HUES6 (cell line): ENCODE results near the gene GAK.

Experiments used
- H3K27ac ChIP-seq: 2 replicates; pipeline ENCODE4 v1.7.0; 2013; ENCODE audit warnings: low read depth, mild to moderate bottlenecking, low read length, inconsistent platforms
- H3K27me3 ChIP-seq: 2 replicates; pipeline ENCODE4 v1.6.1; 2013; ENCODE audit warnings: low read length; ENCODE audit not compliant: control insufficient read depth, insufficient read depth
- H3K36me3 ChIP-seq: 2 replicates; pipeline ENCODE4 v1.6.1; 2013; ENCODE audit warnings: low read length; ENCODE audit not compliant: control insufficient read depth, insufficient read depth
- H3K4me1 ChIP-seq: 2 replicates; pipeline ENCODE4 v1.6.1; 2013; ENCODE audit warnings: low read length; ENCODE audit not compliant: control insufficient read depth, insufficient read depth
- H3K4me3 ChIP-seq: 2 replicates; pipeline ENCODE4 v1.5.1; 2013; ENCODE audit warnings: low read depth, low read length
- H3K9ac ChIP-seq: one replicate; pipeline ENCODE4 v1.6.1; 2013; ENCODE audit warnings: mild to moderate bottlenecking, low read length
- H3K9me3 ChIP-seq: 2 replicates; pipeline ENCODE4 v1.6.1; 2013; ENCODE audit warnings: low read depth, low read length; ENCODE audit not compliant: control insufficient read depth, insufficient read depth

GAK gene

DNA sequence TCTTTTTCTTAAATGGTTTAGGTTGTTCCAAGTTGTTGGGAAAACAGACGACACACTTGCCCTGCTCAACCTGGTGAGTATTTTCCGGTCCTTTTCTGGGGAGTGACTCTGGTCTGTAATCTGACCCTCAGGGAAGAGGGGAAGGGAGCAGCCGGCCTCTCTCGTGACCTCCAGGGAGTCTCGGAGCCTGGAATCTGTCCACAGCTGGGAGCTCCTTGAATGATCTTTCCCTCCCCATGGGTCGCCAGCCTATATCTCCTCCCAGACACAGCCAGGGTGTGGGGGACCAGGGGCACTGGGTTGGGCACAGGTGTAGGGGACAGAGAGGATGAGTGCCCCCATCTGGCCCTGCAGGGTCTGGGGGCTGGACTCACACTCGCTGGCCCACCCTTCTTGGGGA, 19.1 kb upstream of the GAK start:
- no peak overlapping the region for H3K9ac ChIP-seq
- H3K4me1 ChIP-seq, result peaks cover 8% of the 10 kb centered on the region; the same call in 1 of the 2 replicates
- H3K27me3 ChIP-seq, result peaks cover 13% of the 10 kb centered on the region; the same call in 1 of the 2 replicates
- H3K4me3 ChIP-seq, result no peak overlapping the region
- no peaks in the 10 kb centered on the region for H3K36me3 ChIP-seq
- no peak overlapping the region for H3K27ac ChIP-seq
- no peaks in the 10 kb centered on the region for H3K9me3 ChIP-seq

DNA sequence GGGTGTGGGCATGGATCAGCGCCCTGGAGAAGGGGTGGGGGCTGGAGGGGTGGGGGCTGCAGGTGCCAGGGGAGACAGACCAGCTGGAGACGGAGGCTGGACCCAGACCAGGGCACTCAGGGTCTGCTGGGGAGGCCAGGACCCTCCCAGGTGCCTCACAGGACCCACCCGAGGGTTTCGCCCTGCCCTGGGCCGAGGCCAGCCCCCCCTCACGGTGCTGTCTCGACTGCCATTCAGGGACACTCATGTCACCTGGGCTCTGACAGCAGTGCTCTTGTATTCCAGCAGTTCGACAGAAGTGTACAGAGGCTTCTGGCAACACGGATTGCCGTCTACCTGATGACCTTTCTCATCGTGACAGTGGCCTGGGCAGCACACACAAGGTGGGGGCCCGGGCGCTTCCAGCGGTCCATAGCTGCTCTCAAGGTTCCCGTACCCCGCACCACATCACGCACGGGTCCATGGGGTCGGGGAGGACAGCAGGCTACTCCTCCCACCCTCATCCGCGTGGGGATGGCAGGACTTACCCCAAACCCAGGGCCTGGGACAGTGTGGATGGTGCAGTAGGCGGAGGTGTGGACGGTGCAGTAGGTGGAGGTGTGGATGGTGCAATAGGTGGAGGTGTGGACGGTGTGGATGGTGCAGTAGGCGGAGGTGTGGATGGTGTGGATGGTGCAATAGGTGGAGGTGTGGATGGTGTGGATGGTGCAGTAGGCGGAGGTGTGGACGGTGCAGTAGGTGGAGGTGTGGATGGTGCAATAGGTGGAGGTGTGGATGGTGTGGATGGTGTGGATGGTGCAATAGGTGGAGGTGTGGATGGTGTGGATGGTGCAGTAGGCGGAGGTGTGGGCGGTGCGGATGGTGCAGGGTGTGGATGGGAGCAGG, 18.3 kb upstream of the GAK start:
- Histone ChIP-seq H3K9me3 (no peaks in the 10 kb centered on the region), H3K27ac (no peak overlapping the region), H3K27me3 (peaks cover 21% of the 10 kb centered on the region; the same call in 1 of the 2 replicates), H3K4me3 (no peak overlapping the region), H3K4me1 (peaks cover 16% of the 10 kb centered on the region; the same call in 1 of the 2 replicates), H3K36me3 (no peaks in the 10 kb centered on the region), H3K9ac (no peak overlapping the region)

DNA sequence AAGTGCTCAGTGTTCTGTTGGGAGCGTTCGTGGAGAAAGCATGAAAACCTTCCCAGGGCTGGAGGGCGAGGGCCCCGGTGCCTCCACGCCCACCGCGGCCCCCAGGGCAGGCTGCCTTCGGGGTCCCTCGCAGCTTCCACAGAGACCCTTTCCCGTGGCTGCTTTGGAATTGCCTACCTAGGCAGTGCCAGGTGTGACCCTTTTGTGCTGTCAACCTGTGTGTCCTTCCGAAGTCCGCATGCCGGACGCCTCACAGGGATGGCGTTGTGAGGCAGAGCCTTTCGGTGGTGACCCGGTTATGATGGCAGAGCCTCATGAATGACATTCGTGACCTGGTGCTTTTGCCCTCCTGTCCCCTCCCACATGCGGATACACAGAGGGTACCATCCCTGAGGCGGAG, 17.5 kb upstream of the GAK start:
- Histone ChIP-seq H3K27me3 (peaks cover 27% of the 10 kb centered on the region; the same call in 1 of the 2 replicates), H3K4me1 (peaks cover 23% of the 10 kb centered on the region; the same call in 1 of the 2 replicates), H3K9me3 (no peaks in the 10 kb centered on the region), H3K4me3 (no peak overlapping the region), H3K9ac (no peak overlapping the region), H3K36me3 (no peaks in the 10 kb centered on the region), H3K27ac (no peak overlapping the region)

DNA sequence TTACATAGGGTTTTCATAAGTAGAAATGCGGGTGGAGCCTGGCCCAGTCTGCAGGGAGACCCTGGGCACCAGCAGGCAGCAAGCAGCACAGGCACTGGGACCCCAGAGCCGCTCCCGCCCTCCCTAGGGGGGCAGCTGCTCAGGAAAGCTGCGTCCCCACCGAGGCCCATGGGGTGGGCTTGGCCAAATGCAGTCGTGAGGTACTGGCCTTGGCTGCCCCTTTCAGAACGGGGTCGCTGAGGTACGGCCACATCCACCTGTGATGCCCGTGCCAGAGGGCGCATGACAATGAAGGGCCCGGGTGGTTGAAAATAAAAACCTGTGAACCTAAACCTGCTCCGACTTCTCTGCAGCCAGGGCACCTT, 16.8 kb upstream of the GAK start:
- peaks cover 23% of the 10 kb centered on the region; the same call in 1 of the 2 replicates for H3K4me1 ChIP-seq
- no peak overlapping the region for H3K27ac ChIP-seq
- peaks cover 34% of the 10 kb centered on the region; the same call in 1 of the 2 replicates for H3K27me3 ChIP-seq
- H3K36me3 ChIP-seq, result no peaks in the 10 kb centered on the region
- no peaks in the 10 kb centered on the region for H3K9me3 ChIP-seq
- H3K9ac ChIP-seq, result no peak overlapping the region
- no peak overlapping the region for H3K4me3 ChIP-seq

DNA sequence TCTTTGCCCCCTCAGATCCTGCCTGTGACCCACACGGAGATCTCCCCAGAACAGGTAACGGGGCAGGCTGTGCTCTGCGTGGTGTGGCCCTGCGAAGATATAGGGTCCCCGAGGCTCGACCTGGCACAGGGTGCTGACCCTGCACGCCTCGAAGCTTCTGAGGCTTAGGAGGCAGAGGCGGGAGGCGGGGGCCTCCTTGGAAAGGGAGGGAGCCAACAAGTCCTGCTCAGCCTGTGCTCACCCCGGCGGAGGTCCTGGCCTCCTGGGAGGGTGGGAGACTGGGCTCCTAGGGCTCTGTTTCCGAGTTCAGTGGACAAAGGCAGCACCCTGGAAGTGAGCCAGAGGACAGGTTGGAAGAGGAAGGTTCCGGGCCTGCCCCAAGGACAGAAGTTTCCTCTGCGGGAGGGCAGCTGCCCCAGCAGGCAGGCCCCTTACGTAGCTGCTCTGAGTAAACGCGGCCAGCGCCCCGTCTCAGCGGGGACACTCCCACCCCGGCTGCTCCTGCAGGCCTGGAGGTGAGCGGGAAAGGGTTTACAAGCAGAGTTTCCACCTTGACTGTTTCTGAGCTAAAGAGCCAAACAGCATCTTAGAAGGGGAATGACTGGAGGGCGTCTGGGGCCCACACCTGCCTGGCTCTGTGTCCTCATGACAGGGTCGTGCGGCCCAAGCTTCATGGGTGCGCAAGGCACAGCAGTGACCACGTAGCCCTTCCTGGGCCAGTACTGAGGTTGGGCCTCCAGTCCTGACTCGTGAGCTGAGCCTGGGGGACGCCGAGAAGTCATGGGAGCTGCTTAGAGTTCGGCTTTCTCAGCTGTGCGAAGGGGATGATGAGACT, 16.2 kb upstream of the GAK start:
- Histone ChIP-seq H3K36me3 (no peaks in the 10 kb centered on the region), H3K9me3 (no peaks in the 10 kb centered on the region), H3K4me3 (no peak overlapping the region), H3K9ac (no peak overlapping the region), H3K4me1 (peaks cover 23% of the 10 kb centered on the region; the same call in 1 of the 2 replicates), H3K27me3 (peaks cover 39% of the 10 kb centered on the region; the same call in 1 of the 2 replicates), H3K27ac (no peak overlapping the region)

DNA sequence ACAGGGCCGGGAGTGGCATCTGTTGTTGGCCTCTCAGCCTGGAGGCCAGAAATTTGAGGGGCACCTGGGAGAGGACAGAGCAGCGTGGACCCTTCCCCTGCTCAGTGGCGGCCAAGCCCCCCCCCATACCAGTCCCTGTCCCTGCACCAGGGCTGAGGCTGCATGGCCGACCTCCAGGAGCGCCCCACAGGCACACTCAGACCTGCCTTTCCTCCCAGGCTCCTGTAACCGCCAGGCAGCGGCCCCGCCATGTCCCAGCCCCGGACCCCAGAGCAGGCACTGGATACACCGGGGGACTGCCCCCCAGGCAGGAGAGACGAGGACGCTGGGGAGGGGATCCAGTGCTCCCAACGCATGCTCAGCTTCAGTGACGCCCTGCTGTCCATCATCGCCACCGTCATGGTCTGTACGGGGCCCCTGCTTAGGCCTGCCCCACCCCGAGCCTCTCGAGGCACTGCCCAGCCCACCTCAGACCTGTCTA, 15.4 kb upstream of the GAK start:
- Histone ChIP-seq H3K9ac (no peak overlapping the region), H3K4me1 (peaks cover 23% of the 10 kb centered on the region; the same call in 1 of the 2 replicates), H3K36me3 (no peaks in the 10 kb centered on the region)

DNA sequence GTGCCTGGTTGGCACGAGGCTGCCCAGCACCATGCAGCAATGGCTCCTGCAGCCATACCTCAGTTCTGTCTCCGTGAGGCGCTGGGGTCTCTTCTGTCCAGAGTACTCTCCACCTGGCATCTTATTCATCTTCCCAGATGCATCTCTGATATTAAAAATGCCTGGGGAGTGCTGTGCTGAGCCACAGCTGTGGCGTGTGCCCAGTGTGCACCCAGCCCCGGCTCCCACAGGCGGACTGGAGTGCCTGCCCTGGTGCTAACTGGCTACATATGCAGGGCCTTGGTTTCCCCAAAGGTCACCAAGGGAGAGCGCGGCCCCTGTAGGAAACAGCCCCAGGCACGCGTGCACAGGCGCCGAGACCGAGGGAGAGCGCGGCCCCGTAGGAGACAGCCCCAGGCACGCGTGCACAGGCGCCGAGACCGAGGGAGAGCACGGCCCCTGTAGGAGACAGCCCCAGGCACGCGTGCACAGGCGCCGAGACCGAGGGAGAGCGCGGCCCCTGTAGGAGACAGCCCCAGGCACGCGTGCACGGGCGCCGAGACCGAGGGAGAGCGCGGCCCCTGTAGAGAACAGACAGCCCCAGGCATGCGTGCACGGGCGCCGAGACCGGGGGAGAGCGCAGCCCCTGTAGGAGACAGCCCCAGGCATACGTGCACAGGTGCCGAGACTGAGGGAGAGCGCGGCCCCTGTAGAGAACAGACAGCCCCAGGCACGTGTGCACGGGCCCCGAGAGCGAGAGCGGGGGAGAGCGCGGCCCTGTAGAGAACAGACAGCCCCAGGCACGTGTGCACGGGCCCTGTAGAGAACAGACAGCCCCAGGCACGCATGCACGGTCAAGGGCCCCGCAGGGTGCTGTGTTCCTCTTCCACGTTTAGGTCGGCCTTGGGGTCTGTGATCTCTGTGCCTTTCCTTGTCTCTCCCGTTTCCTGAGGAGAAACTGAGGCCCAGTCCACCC, 14.7 kb upstream of the GAK start:
- H3K4me3 ChIP-seq, result no peak overlapping the region; the same call in 1 of the 2 replicates
- no peak overlapping the region for H3K9ac ChIP-seq
- no peaks in the 10 kb centered on the region for H3K36me3 ChIP-seq
- H3K27ac ChIP-seq, result no peak overlapping the region
- H3K9me3 ChIP-seq, result no peaks in the 10 kb centered on the region
- peaks cover 39% of the 10 kb centered on the region; the same call in 1 of the 2 replicates for H3K27me3 ChIP-seq
- H3K4me1 ChIP-seq, result peaks cover 23% of the 10 kb centered on the region; the same call in 1 of the 2 replicates

More for the DNA sequence above, 15.4 kb upstream of the GAK start:
- no peak overlapping the region for H3K4me3 ChIP-seq
- no peak overlapping the region for H3K27ac ChIP-seq
- H3K27me3 ChIP-seq, result peaks cover 39% of the 10 kb centered on the region; the same call in 1 of the 2 replicates
- no peaks in the 10 kb centered on the region for H3K9me3 ChIP-seq

DNA sequence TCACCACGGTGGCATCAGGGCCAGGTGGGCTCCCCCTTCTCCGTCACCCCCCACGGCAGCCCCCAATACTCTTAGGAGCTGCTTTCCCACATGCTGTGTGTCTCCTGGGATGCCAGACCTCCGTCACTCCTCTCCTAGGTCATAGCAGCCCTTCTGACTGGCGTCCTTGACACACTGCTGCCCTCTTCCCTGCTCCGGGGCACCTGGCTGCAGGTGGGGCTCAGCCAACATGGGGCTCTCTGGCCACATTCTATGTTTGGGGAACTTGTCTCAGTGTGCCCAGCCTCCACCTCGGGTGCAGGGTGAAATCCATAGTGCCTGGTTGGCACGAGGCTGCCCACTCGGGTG, 14.0 kb upstream of the GAK start:
- H3K27me3 ChIP-seq, result peaks cover 39% of the 10 kb centered on the region; the same call in 1 of the 2 replicates
- H3K4me3 ChIP-seq, result peak overlapping the region; percentile 49; the same call in 1 of the 2 replicates
- H3K9ac ChIP-seq, result peak overlapping the region; percentile 23
- no peaks in the 10 kb centered on the region for H3K36me3 ChIP-seq
- H3K27ac ChIP-seq, result no peak overlapping the region
- H3K9me3 ChIP-seq, result no peaks in the 10 kb centered on the region
- H3K4me1 ChIP-seq, result peaks cover 23% of the 10 kb centered on the region; the same call in 1 of the 2 replicates

DNA sequence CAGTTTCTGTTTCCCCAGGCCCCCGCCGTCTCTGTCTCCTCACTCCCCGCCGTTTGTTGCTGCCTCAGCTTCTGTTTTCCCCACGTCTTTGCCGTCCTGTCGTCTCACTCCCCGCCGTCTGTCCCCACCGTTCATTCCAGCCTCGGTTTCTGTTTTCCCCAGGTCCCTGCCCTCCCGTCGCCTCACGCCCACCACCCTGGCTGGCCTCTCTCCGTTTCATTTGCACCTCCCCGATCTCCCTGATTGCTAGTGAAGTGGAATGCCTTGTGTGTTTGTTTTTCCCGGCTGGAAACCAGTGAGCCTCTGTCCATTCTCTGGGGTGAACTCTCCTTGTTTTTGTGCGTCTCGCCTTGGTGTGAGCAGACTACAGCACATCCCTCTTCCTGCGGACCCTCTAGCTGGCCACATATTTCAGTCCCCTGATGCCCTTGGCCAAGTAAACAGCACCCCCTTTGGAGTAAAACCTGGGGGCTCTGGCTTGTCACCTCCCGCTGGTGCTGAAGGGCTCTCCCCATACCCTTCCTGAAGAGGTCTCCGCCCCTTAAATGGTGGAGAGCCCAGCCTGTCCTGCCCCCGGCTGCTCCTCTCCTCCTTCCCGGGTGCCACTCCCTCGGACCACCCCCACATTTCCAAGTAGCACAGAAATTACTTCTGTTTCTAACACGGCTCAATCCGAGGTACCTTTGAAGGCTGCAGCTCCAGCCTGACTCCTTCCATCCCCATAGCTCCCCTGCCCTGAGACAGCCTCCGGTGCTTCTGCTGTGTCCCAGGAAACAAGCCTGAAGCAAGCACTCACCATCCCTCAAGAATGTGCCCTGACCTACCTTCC, 13.4 kb upstream of the GAK start:
- no peaks in the 10 kb centered on the region for H3K9me3 ChIP-seq
- peak overlapping the region; percentile 49 for H3K4me3 ChIP-seq
- peaks cover 39% of the 10 kb centered on the region; the same call in 1 of the 2 replicates for H3K27me3 ChIP-seq
- H3K27ac ChIP-seq, result no peak overlapping the region
- peak overlapping the region; percentile 23 for H3K9ac ChIP-seq
- peaks cover 23% of the 10 kb centered on the region; the same call in 1 of the 2 replicates for H3K4me1 ChIP-seq
- no peaks in the 10 kb centered on the region for H3K36me3 ChIP-seq
